ENCODE data around the gene TREML1. TPM values are rescaled to one million over a fixed set of nuclear protein-coding genes. Genes with fewer than 3 reads are reported as not detected.

TREML1 gene
- total and polyA plus RNA-seq, 9 of the 15 experiments (the other 6 are each of a cell fraction or from before 2014, with no cell fraction given): not detected

DNA sequence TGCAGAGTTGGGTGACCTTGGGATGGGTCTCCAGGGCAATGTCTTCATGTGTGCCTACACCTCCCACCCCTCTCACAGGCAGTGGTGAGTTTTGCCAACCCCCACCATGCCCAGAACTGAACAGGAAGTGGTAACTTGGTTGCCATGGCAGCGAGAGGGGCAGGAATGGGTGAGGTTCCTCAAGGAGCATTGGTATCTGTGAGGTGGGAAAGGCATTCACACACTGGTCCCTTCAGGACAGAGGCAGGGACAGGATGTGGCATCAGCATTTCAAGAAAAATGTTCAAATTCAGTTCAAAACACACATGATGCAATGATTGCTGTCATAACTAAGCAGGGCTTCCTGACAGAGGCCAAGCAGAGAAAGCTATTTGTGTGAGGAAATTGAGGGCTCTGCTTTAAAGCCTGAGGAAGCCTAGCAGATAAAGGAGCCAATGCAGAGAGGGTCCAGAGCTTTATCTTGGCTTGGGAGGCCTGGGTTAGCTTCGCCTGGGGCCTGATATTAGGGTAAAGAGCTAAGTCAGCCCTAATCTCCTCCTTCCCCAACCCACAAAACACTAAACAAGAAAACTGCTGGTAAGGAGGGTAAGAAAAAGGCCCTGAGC is 46.3 kb upstream of the TREML1 start (continued):
- no peak for TF ChIP-seq SREBF1 (IDR thresholded peaks at IDR 0.05; ENCODE audit: borderline replicate concordance, low read depth, low read length)
- no peak for TF ChIP-seq RBBP5 (IDR thresholded peaks at IDR 0.05; ENCODE audit: borderline replicate concordance, insufficient read depth, low read length, poor library complexity, severe bottlenecking)
- TF ChIP-seq, protein P1, sequence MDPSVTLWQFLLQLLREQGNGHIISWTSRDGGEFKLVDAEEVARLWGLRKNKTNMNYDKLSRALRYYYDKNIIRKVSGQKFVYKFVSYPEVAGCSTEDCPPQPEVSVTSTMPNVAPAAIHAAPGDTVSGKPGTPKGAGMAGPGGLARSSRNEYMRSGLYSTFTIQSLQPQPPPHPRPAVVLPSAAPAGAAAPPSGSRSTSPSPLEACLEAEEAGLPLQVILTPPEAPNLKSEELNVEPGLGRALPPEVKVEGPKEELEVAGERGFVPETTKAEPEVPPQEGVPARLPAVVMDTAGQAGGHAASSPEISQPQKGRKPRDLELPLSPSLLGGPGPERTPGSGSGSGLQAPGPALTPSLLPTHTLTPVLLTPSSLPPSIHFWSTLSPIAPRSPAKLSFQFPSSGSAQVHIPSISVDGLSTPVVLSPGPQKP (CRISPR knock-in tag; IDR thresholded peaks at IDR 0.05): no peak
- TF ChIP-seq RBM39 (optimal IDR thresholded peaks at IDR 0.05; ENCODE audit: low read depth, low read length): no peak
- no peak for TF ChIP-seq ZNF707 (CRISPR knock-in tag; conservative IDR thresholded peaks at IDR 0.05)
- TF ChIP-seq ZNF57 (CRISPR knock-in tag; IDR thresholded peaks at IDR 0.05): no peak
- TF ChIP-seq, protein P2, sequence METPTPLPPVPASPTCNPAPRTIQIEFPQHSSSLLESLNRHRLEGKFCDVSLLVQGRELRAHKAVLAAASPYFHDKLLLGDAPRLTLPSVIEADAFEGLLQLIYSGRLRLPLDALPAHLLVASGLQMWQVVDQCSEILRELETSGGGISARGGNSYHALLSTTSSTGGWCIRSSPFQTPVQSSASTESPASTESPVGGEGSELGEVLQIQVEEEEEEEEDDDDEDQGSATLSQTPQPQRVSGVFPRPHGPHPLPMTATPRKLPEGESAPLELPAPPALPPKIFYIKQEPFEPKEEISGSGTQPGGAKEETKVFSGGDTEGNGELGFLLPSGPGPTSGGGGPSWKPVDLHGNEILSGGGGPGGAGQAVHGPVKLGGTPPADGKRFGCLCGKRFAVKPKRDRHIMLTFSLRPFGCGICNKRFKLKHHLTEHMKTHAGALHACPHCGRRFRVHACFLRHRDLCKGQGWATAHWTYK (CRISPR knock-in tag; IDR thresholded peaks at IDR 0.05): no peak
- TF ChIP-seq SIN3A (IDR thresholded peaks at IDR 0.05; ENCODE audit: borderline replicate concordance in 2 of 2, control insufficient read depth in 1 of 2, low read depth in 2 of 2, low read length in 2 of 2): no peak
- TF ChIP-seq, protein P3, sequence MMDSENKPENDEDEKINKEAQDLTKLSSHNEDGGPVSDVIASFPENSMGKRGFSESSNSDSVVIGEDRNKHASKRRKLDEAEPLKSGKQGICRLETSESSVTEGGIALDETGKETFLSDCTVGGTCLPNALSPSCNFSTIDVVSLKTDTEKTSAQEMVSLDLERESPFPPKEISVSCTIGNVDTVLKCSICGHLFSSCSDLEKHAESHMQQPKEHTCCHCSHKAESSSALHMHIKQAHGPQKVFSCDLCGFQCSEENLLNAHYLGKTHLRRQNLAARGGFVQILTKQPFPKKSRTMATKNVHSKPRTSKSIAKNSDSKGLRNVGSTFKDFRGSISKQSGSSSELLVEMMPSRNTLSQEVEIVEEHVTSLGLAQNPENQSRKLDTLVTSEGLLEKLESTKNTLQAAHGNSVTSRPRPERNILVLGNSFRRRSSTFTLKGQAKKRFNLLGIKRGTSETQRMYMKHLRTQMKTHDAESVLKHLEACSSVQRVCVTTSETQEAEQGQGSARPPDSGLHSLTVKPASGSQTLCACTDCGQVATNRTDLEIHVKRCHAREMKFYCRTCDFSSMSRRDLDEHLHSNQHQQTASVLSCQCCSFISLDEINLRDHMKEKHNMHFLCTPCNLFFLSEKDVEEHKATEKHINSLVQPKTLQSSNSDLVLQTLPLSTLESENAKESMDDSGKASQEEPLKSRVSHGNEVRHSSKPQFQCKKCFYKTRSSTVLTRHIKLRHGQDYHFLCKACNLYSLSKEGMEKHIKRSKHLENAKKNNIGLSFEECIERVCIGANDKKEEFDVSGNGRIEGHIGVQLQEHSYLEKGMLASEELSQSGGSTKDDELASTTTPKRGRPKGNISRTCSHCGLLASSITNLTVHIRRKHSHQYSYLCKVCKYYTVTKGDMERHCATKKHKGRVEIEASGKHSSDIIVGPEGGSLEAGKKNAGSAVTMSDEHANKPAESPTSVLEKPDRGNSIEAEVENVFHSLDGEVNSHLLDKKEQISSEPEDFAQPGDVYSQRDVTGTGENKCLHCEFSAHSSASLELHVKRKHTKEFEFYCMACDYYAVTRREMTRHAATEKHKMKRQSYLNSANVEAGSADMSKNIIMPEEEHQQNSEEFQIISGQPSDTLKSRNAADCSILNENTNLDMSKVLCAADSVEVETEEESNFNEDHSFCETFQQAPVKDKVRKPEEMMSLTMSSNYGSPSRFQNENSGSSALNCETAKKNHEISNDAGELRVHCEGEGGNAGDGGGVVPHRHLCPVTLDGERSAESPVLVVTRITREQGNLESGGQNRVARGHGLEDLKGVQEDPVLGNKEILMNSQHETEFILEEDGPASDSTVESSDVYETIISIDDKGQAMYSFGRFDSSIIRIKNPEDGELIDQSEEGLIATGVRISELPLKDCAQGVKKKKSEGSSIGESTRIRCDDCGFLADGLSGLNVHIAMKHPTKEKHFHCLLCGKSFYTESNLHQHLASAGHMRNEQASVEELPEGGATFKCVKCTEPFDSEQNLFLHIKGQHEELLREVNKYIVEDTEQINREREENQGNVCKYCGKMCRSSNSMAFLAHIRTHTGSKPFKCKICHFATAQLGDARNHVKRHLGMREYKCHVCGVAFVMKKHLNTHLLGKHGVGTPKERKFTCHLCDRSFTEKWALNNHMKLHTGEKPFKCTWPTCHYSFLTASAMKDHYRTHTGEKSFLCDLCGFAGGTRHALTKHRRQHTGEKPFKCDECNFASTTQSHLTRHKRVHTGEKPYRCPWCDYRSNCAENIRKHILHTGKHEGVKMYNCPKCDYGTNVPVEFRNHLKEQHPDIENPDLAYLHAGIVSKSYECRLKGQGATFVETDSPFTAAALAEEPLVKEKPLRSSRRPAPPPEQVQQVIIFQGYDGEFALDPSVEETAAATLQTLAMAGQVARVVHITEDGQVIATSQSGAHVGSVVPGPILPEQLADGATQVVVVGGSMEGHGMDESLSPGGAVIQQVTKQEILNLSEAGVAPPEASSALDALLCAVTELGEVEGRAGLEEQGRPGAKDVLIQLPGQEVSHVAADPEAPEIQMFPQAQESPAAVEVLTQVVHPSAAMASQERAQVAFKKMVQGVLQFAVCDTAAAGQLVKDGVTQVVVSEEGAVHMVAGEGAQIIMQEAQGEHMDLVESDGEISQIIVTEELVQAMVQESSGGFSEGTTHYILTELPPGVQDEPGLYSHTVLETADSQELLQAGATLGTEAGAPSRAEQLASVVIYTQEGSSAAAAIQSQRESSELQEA (IDR thresholded peaks at IDR 0.05; ENCODE audit: low read depth): no peak
- TF ChIP-seq ZKSCAN1 (IDR thresholded peaks at IDR 0.05; ENCODE audit: low read depth, low read length): no peak
- no peak for TF ChIP-seq MXI1 (IDR thresholded peaks at IDR 0.05; ENCODE audit: low read depth, low read length)
- no peak for TF ChIP-seq LARP7 (IDR thresholded peaks at IDR 0.05)
- no peak for TF ChIP-seq PURB (CRISPR knock-in tag; IDR thresholded peaks at IDR 0.05; ENCODE audit: low read depth)

All from K562 (cell line).